K562 (cell line): ENCODE results near the gene POLRMT. TPM values are rescaled to one million over a fixed set of nuclear protein-coding genes. Genes with fewer than 3 reads are reported as not detected.
A peak's percentile ranks its signal among the peaks of the same experiment; 100 is the strongest.

Experiments
- ATAC-seq: fragments of 200-7000 bp; cut with Tn5 transposase; 3 replicates; pipeline ENCODE4 v1.9.1; 2020; ENCODE audit warnings: moderate library complexity
- BruUV-seq: library from RNA; stranded (reverse); fragments of 400-500 nt; replicated peaks from 2 replicates; lab custom pipeline; 2021; lab: Mats Ljungman, UMichigan
- CTCF ChIA-PET: fragments of 300-600 bp; formaldehyde crosslinking; extraction: SDS; loops from one replicate; lab custom pipeline; 2021; ENCODE audit warnings: low intra/inter-chr PET ratio; lab: Yijun Ruan, JAX
- POLR2A ChIA-PET: fragments of 300-600, 350-650 bp; sonication (Branson Sonifier 250); formaldehyde crosslinking; extraction: SDS; loops from one replicate; lab custom pipeline; 2021; ENCODE audit warnings: antibody characterized with exemption, inconsistent platforms; lab: Yijun Ruan, JAX
- DNase-seq, 4 experiments: peaks; one replicate each; pipeline versions ENCODE4 v3.0.0 to v3.0.0-alpha.2; 2011 to 2018; ENCODE audit warnings: low spot score in 3 of 4, mixed read lengths in 3 of 4; ENCODE audit errors: extremely low read depth in 1 of 4
- FAIRE-seq: peaks from 2 replicates; lab custom pipeline; 2011; peaks lifted over from hg19 to GRCh38; lab: Jason Lieb, UNC
- H2AFZ ChIP-seq: 2 replicates; pipeline ENCODE4 v1.6.0; 2011; ENCODE audit warnings: low read depth, low read length, control low read depth, inconsistent platforms
- H3K27ac ChIP-seq: fragments of 200-600 bp; 3 replicates; pipeline ENCODE4 v1.8.0; 2011; ENCODE audit warnings: low read depth, mild to moderate bottlenecking, control low read depth, inconsistent platforms, low read length, moderate library complexity, mixed read lengths; ENCODE audit errors: extremely low read depth
- H3K27me3 ChIP-seq, 2 experiments: fragments of 300-600 bp in 1 of 2; 2 replicates in 1 of 2; 3 replicates in 1 of 2; pipeline versions ENCODE4 v1.6.0 to v1.8.0; 2011; ENCODE audit warnings: inconsistent platforms in 2 of 2, low read length in 2 of 2, mild to moderate bottlenecking in 1 of 2, mixed read lengths in 1 of 2, moderate library complexity in 1 of 2; ENCODE audit not compliant: control insufficient read depth in 2 of 2, insufficient read depth in 2 of 2
- H3K36me3 ChIP-seq: fragments of 300-600 bp; 3 replicates; pipeline ENCODE4 v1.8.0; 2011; ENCODE audit warnings: mild to moderate bottlenecking, low read length, inconsistent platforms; ENCODE audit not compliant: control insufficient read depth, insufficient read depth
- H3K4me1 ChIP-seq, 2 experiments: fragments of 200-600 bp in 1 of 2; replicated peaks in 1 of 2; 2 replicates in 1 of 2; 3 replicates in 1 of 2; pipeline versions ENCODE4 v1.5.1 to v1.8.0; 2011; ENCODE audit warnings: inconsistent platforms in 2 of 2, low read length in 2 of 2, mild to moderate bottlenecking in 1 of 2, mixed read lengths in 1 of 2, moderate library complexity in 1 of 2; ENCODE audit not compliant: control insufficient read depth in 2 of 2, insufficient read depth in 2 of 2
- H3K4me2 ChIP-seq: 2 replicates; pipeline ENCODE4 v1.6.1; 2011; ENCODE audit warnings: low read length, control low read depth, inconsistent platforms, mixed read lengths; ENCODE audit not compliant: insufficient read depth
- H3K4me3 ChIP-seq: fragments of 200-600 bp; sonication (generic), shearing (Covaris generic); 2 replicates; pipeline ENCODE4 v1.5.1; 2016; ENCODE audit warnings: control low read depth, inconsistent platforms
- H3K79me2 ChIP-seq: fragments of 200-600 bp; 3 replicates; pipeline ENCODE4 v1.8.0; 2011; ENCODE audit warnings: low read length, inconsistent platforms; ENCODE audit not compliant: control insufficient read depth, insufficient read depth
- H3K9ac ChIP-seq, 2 experiments: 2 replicates each; pipeline versions ENCODE4 v1.6.0 to v1.6.1; 2011; ENCODE audit warnings: low read depth in 2 of 2, low read length in 2 of 2, control low read depth in 1 of 2, inconsistent platforms in 1 of 2, mild to moderate bottlenecking in 1 of 2, mixed read lengths in 1 of 2; ENCODE audit not compliant: insufficient read depth in 1 of 2
- H3K9me1 ChIP-seq: one replicate; pipeline ENCODE4 v1.6.0; 2011; ENCODE audit warnings: inconsistent platforms, mild to moderate bottlenecking, low read length, moderate library complexity; ENCODE audit not compliant: control insufficient read depth, insufficient read depth
- H3K9me3 ChIP-seq: replicated peaks from 2 replicates; pipeline ENCODE4 v1.5.1; 2011; ENCODE audit warnings: low read depth, low read length, inconsistent platforms; ENCODE audit not compliant: control insufficient read depth, insufficient read depth
- H4K20me1 ChIP-seq: replicated peaks from 2 replicates; pipeline ENCODE4 v1.6.1; 2011; ENCODE audit warnings: low read length, inconsistent platforms, mixed read lengths; ENCODE audit not compliant: control insufficient read depth, insufficient read depth
- ELF4 ChIP-seq: fragments of 450-650 bp; formaldehyde crosslinking; IDR thresholded peaks from 2 replicates; pipeline ENCODE4 v1.4.0; 2022; ENCODE audit warnings: missing genetic modification characterization
- PATZ1 ChIP-seq: fragments of 250-450 bp; sonication (Bioruptor Pico); IDR thresholded peaks from 2 replicates; pipeline ENCODE4 v1.5.0; 2020; ENCODE audit warnings: mild to moderate bottlenecking, borderline replicate concordance
- POLR2G ChIP-seq: fragments of 200-400 bp; formaldehyde crosslinking; IDR thresholded peaks from 2 replicates; pipeline ENCODE4 v1.6.1; 2017; ENCODE audit warnings: low read depth, mild to moderate bottlenecking, antibody characterized with exemption, low read length, moderate library complexity
- ZBTB7A ChIP-seq: IDR thresholded peaks from 2 replicates; pipeline ENCODE4 v1.6.1; 2011; ENCODE audit warnings: low read depth, mild to moderate bottlenecking, low read length, moderate library complexity, borderline replicate concordance; ENCODE audit not compliant: control insufficient read depth
- WGBS: fragments of 100-300 bp; shearing (Covaris generic); methylation state at CpG from one replicate; pipeline ENCODE4 v1.1.6; 2016; ENCODE audit warnings: low coverage, mixed read lengths; ENCODE audit not compliant: insufficient coverage; ENCODE audit errors: missing lambda C conversion rate; 5-methylcytosine and 5-hydroxymethylcytosine counted together
- in situ Hi-C: fragments of 300-500 bp; cut with MboI; formaldehyde crosslinking; loops from 4 replicates; pipeline ENCODE4 v1.15.0; 2018; ENCODE audit warnings: inconsistent platforms, mixed read lengths
- intact Hi-C: fragments of 100-400 bp; cut with micrococcal nuclease; formaldehyde crosslinking; loops from 2 replicates; pipeline ENCODE4 v1.14.2; 2022
- polyA plus RNA-seq, 8 experiments: library from polyadenylated mRNA; depleted of rRNA in 4 of 8; stranded (reverse) in 5 of 8; unstranded in 3 of 8; fragments of >200 nt; fragmentation: Nextera tagmentation in 2 of 8; fragmentation: Illumina TruSeq in 1 of 8; extraction: Ambion mirVana in 2 of 8; extraction: Trizol in 1 of 8; gene quantifications; 2 replicates each; pipeline versions ENCODE4 v1.2.1 to v1.2.3, GENCODE V29; 2011 to 2014; ENCODE audit warnings: inconsistent platforms in 1 of 8, missing spikeins in 1 of 8
- total RNA-seq, 7 experiments: library from RNA; depleted of rRNA in 6 of 7; stranded (reverse); fragments of >200 nt in 6 of 7; fragmentation: Illumina TruSeq in 2 of 7; extraction: Trizol in 2 of 7; gene quantifications; 2 replicates each; pipeline versions ENCODE4 v1.2.1 to v1.2.3, GENCODE V29; 2011 to 2021; ENCODE audit warnings: low replicate concordance in 1 of 7

POLRMT gene
- total and polyA plus RNA-seq, 9 of the 15 experiments (the other 6 are each of a cell fraction or from before 2014, with no cell fraction given): 30.3 to 144 (median 68.0) TPM

DNA sequence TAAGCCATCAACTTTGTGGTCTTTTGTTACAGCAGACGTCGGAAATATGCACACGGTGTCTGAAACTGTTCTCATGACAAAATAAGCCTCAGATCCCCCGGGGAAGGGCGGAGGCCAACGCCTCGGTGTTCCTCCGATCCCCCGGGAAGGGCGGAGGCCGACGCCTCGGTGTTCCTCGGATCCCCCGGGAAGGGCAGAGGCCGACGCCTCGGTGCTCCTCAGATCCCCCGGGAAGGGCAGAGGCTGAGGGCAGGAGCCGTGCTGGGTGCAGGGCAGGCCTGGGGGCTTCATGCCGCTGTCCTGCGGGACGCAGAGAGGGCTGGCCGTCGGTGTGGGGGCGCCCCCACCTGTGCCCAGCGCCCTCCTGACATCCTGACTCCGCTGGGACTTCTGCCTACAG is 11.0 kb upstream of the POLRMT start:
- BruUV-seq: no TSS peak
- intact Hi-C loops: no loop called here
- POLR2A ChIA-PET: no interaction called here

GRCh38 chr19:643736-644135 is 10.4 kb upstream of the POLRMT start:
- DNase-seq: no peak
- Histone ChIP-seq H2AFZ (no peak overlapping the region), H3K9ac (no peak overlapping the region), H3K9me3 (no peaks in the 10 kb centered on the region), H3K79me2 (no peaks in the 10 kb centered on the region), H3K9me1 (no peaks in the 10 kb centered on the region), H4K20me1 (no peaks in the 10 kb centered on the region), H3K27me3 (no peaks in the 10 kb centered on the region), H3K27ac (no peak overlapping the region), H3K4me2 (no peak overlapping the region), H3K36me3 (peaks cover 40% of the 10 kb centered on the region; the same call in 1 of the 3 replicates), H3K4me3 (no peak overlapping the region), H3K4me1 (peaks cover 4 to 58% of the 10 kb centered on the region in 2 experiments; a peak in 4 of 5 replicates)
- intact Hi-C loops (no loop called here), in situ Hi-C loops (no loop called here)
- CTCF ChIA-PET: no interaction called here
- FAIRE-seq: no peak
- TF ChIP-seq ZBTB7A (peak; percentile 13; the same call in 1 of the 2 replicates), POLR2G (peak; percentile 49; the same call in 1 of the 2 replicates), PATZ1 (no peak)
- BruUV-seq: no TSS peak
- POLR2A ChIA-PET: no interaction called here
- WGBS: 84% methylated on average over 3 of the region's 24 CpGs
- ATAC-seq: no peak

More for the DNA sequence above, 11.0 kb upstream of the POLRMT start:
- Histone ChIP-seq H3K4me1 (peaks cover 0 to 52% of the 10 kb centered on the region in 2 experiments; a peak in 2 of 5 replicates), H3K79me2 (no peaks in the 10 kb centered on the region), H3K9me1 (no peaks in the 10 kb centered on the region), H3K4me2 (no peak overlapping the region), H3K9ac (no peak overlapping the region), H3K27ac (no peak overlapping the region), H3K4me3 (no peak overlapping the region), H2AFZ (no peak overlapping the region), H3K27me3 (no peaks in the 10 kb centered on the region), H3K9me3 (no peaks in the 10 kb centered on the region), H4K20me1 (no peaks in the 10 kb centered on the region), H3K36me3 (peaks cover 46% of the 10 kb centered on the region; the same call in 1 of the 3 replicates)
- 78% methylated on average over 17 of the region's 28 CpGs for whole genome bisulfite sequencing
- ATAC-seq (no peak), DNase-seq (no peak), FAIRE-seq (no peak)
- in situ Hi-C loops: no loop called here
- CTCF ChIA-PET: no interaction called here
- TF ChIP-seq ELF4 (no peak), POLR2G (peak; percentile 14)
